Tibial artery (tissue), 4 donors: ENCODE data around the gene IL27RA.

Experiments
- DNase-seq, 2 donors: peaks; one replicate each; pipeline ENCODE4 v3.0.0-alpha.2; 2019
- H3K27ac ChIP-seq, 2 donors: fragments of 200-600 bp; sonication (generic) in 1 of 2; 1 replicate in 1 of 2; 2 replicates in 1 of 2; pipeline ENCODE4 v1.5.1; 2018 to 2019; ENCODE audit warnings: mild to moderate bottlenecking in 1 of 2
- H3K27me3 ChIP-seq, 2 donors: fragments of 200-600 bp; sonication (generic) in 1 of 2; one replicate each; pipeline versions ENCODE4 v1.5.1 to v1.6.0; 2016 to 2019
- H3K36me3 ChIP-seq, 3 donors: fragments of 200-600 bp; sonication (generic) in 2 of 3; one replicate each; pipeline ENCODE4 v1.5.1; 2016 to 2019; ENCODE audit warnings: mild to moderate bottlenecking in 2 of 3
- H3K4me1 ChIP-seq, 4 donors: fragments of 200-600 bp; sonication (generic) in 2 of 4; 1 replicate in 3 of 4; 2 replicates in 1 of 4; pipeline ENCODE4 v1.5.1; 2016 to 2019
- H3K4me3 ChIP-seq, 2 donors: fragments of 200-600 bp; sonication (generic) in 1 of 2; 1 replicate in 1 of 2; 2 replicates in 1 of 2; pipeline ENCODE4 v1.5.1; 2018 to 2019; ENCODE audit warnings: mild to moderate bottlenecking in 2 of 2
- H3K9me3 ChIP-seq, 3 donors: fragments of 200-600 bp; sonication (generic) in 1 of 3; one replicate each; pipeline ENCODE4 v1.5.1; 2016 to 2019
- CTCF ChIP-seq, 2 experiments: fragments of 200-600 bp in 1 of 2; fragments of 450-650 bp in 1 of 2; IDR thresholded peaks; one replicate each; pipeline ENCODE4 v1.5.1; 2017 to 2019; ENCODE audit warnings: antibody characterized with exemption in 2 of 2, mild to moderate bottlenecking in 1 of 2, moderate library complexity in 1 of 2
- intact Hi-C: fragments of 100-400 bp; cut with DNase I; formaldehyde crosslinking; loops from one replicate; pipeline ENCODE4 v1.15.0; 2023; ENCODE audit warnings: low total_unique reads

Gene IL27RA

DNA sequence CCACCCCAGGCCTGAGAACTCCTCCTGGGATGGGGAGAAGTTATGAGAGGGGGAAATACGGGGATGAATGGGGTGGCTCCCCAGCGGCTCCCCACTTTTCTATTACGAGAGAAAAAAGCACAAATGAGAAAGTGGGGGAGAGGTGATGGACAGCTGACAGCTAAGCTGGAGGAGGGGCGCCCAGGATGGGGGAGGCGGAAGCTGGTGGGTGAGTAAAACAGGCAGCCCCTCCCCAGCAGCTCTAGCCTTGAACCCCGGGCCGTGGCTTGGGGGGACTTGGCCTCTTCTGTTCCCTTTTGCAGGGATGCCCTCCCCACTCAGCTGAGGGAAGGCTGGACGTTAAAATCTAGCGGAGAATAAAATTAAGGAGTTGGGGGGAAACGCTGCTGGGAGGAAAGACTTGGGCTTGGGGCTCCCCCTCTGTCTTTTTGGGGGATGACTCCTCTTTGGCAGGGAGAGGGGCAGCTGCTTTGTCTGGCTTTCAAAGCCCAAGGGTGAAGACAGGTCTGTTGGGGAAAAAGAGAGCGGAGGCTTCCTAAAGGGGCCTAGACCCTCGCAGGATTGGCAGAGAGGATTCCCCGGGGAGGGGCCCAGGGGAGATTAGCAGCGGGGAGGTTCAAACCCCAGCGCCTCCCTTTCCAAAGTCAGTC, 60.4 kb downstream of the IL27RA start:
- intact Hi-C loops: no loop called here
- H3K4me1 ChIP-seq: peaks cover 0 to 20% (median 15%) of the 10 kb centered on the region in 4 donors
- no peak for DNase-seq
- TF ChIP-seq CTCF (IDR thresholded peaks at IDR 0.05): no peak
- H3K9me3 ChIP-seq: peaks cover 0 to 8% (median 0%) of the 10 kb centered on the region in 3 donors
- H3K36me3 ChIP-seq: peaks cover 8 to 24% (median 23%) of the 10 kb centered on the region in 3 donors
- H3K4me3 ChIP-seq: peak overlapping the region; percentile 71 to 86
- peak overlapping the region; percentile 94 to 99 for H3K27ac ChIP-seq
- no peaks in the 10 kb centered on the region for H3K27me3 ChIP-seq

DNA sequence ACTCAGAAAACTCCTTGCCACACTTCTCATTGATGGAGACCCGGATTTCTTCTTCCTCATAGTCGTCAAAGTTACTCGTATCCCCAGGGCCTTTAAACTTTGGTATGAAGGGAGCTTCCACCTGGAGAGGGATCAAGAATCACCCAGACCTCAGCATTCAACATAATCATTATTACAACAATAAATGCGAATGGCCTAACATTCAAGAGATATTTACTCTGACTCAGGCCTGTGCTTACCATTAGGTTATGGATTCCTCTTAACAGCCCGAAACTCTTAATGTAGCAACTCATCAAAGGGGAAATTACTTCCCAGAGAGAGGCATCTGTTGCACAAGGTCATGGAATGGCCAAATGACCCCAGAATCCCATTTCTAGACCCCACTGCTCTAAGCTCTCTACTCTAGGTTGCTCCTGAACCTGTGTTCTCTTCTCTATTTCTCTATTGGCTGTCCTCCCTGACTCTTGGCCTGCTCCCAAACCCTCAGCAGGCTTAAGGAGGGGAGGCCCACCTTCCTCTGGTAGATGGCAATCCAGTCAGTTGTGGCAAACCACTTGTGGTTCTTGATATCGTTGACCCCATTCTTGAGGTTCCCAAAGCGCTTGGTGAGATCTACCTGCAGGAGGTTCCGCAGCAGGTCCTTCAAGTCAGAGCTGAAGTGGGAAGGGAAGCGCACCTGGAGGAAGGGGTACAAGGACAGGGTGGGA, 61.7 kb downstream of the IL27RA start:
- no peaks in the 10 kb centered on the region for H3K27me3 ChIP-seq
- H3K9me3 ChIP-seq: peaks cover 0 to 8% (median 0%) of the 10 kb centered on the region in 3 donors
- no peak for TF ChIP-seq CTCF (IDR thresholded peaks at IDR 0.05)
- no peak overlapping the region for H3K27ac ChIP-seq
- H3K36me3 ChIP-seq: peaks cover 19 to 34% (median 31%) of the 10 kb centered on the region in 3 donors
- H3K4me3 ChIP-seq: no peak overlapping the region
- intact Hi-C loops: no loop called here
- no peak for DNase-seq
- H3K4me1 ChIP-seq: peaks cover 0 to 20% (median 15%) of the 10 kb centered on the region in 4 donors

DNA sequence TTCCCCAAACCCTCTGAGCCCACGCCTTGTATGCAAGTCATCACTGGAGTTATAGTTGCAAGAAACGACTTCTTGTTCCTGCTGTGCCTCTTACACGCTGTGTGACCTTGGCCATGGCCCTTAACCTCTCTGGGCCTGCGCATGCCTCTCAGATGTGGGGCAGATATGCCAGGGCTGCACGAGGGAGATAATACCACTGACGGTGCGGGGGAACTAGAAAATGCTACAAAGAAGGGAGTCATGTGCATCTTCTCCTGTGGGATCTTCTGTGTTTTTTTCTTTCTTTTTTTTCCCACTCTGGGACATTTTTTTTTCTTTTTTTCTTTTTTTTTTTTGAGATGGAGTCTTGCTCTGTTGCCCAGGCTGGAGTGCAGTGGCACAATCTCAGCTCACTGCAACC, 63.3 kb downstream of the IL27RA start:
- H3K4me3 ChIP-seq: no peak overlapping the region
- intact Hi-C loops: no loop called here
- peaks cover 25 to 39% (median 26%) of the 10 kb centered on the region in 3 donors for H3K36me3 ChIP-seq
- no peaks in the 10 kb centered on the region for H3K27me3 ChIP-seq
- H3K9me3 ChIP-seq: peaks cover 0 to 8% (median 0%) of the 10 kb centered on the region in 3 donors
- H3K27ac ChIP-seq: no peak overlapping the region
- no peak for TF ChIP-seq CTCF (IDR thresholded peaks at IDR 0.05)
- no peak for DNase-seq
- peaks cover 0 to 11% (median 8%) of the 10 kb centered on the region in 4 donors for H3K4me1 ChIP-seq

DNA sequence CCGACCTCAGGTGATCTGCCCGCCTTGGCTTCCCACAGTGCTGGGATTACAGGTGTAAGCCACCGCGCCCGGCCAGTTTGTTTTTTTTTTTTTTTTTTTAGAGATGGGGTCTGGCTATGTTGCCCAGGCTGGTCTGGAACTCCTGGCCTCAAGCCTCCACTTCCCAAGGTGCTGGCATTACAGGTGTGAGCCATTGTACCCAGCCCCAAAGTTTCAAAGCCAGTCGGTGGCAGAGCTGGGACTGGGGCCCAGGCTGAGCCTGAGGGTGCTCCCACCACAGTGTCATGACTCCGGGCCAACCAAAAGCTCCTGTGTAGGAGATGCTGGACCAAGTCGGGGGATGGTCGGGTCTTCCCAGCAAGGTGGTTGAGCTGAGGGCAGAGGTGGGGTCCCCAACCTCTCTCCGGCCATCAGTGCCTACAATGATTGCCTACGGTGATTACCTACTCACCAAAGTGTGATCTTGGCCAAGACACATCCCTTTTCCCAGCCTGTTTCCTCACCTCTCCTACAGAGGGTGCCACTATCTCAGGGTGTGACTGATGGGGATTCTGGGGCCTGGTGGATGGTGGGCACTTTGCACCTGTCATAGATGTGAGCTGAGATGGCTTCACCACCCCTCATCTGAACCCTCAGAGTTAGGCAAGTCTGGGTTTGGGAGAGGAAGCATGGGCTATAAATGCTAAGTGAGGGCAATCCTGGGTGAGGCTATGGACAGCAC, 64.9 kb downstream of the IL27RA start:
- intact Hi-C loops: no loop called here
- no peak for DNase-seq
- H3K27me3 ChIP-seq: no peaks in the 10 kb centered on the region
- H3K9me3 ChIP-seq: peaks cover 0 to 8% (median 0%) of the 10 kb centered on the region in 3 donors
- H3K27ac ChIP-seq: no peak overlapping the region
- H3K4me1 ChIP-seq: peaks cover 0 to 9% (median 7%) of the 10 kb centered on the region in 4 donors
- no peak overlapping the region for H3K4me3 ChIP-seq
- no peak for TF ChIP-seq CTCF (IDR thresholded peaks at IDR 0.05)
- H3K36me3 ChIP-seq: peaks cover 41 to 55% (median 42%) of the 10 kb centered on the region in 3 donors

GRCh38 chr19:14097532-14098151, 66.1 kb downstream of the IL27RA start:
- peak in 1 of 2 experiments; percentile 6 for TF ChIP-seq CTCF (IDR thresholded peaks at IDR 0.05)
- intact Hi-C loops: loop anchor here (1.0 kb wide), 1 partner anchor 13 kb away; no protein-coding TSS in a partner anchor
- no peak overlapping the region for H3K4me3 ChIP-seq
- no peak for DNase-seq
- H3K27me3 ChIP-seq: no peaks in the 10 kb centered on the region
- H3K36me3 ChIP-seq: peaks cover 51 to 67% (median 53%) of the 10 kb centered on the region in 3 donors
- H3K9me3 ChIP-seq: peaks cover 0 to 8% (median 0%) of the 10 kb centered on the region in 3 donors
- H3K27ac ChIP-seq: no peak overlapping the region
- H3K4me1 ChIP-seq: no peaks in the 10 kb centered on the region
